ENCODE data around the gene KNDC1. TPM values are rescaled to one million over a fixed set of nuclear protein-coding genes. Genes with fewer than 3 reads are reported as not detected.
A peak's percentile ranks its signal among the peaks of the same experiment; 100 is the strongest.

Gene KNDC1
- total and polyA plus RNA-seq, 10 donors = 0.05 to 3.5 (median 1.0) TPM

GRCh38 chr10:133178357-133179127, 18.5 kb downstream of the KNDC1 start:
- H3K36me3 ChIP-seq = no peaks in the 10 kb centered on the region
- DNase-seq = peak; percentile 67
- TF ChIP-seq CTCF (IDR thresholded peaks at IDR 0.05 in 8 of 11, conservative IDR thresholded peaks at IDR 0.05 in 3 of 11) = no peak
- TF ChIP-seq POLR2AphosphoS5 (IDR thresholded peaks at IDR 0.05) = no peak
- TF ChIP-seq POLR2A (IDR thresholded peaks at IDR 0.05) = no peak
- intact Hi-C loops (cut with DNase I; ENCODE audit: low total_unique reads) = no loop called here
- no peak overlapping the region for H3K27ac ChIP-seq
- no peaks in the 10 kb centered on the region for H3K4me1 ChIP-seq
- peaks cover 0 to 38% (median 0%) of the 10 kb centered on the region in 7 donors for H3K27me3 ChIP-seq (replicated peaks in 1 of 7)
- WGBS, 5 donors = 91 to 95% (median 93%) methylated on average over 29 of the region's 29 CpGs
- H3K9me3 ChIP-seq = no peaks in the 10 kb centered on the region
- no peak overlapping the region for H3K4me3 ChIP-seq

DNA sequence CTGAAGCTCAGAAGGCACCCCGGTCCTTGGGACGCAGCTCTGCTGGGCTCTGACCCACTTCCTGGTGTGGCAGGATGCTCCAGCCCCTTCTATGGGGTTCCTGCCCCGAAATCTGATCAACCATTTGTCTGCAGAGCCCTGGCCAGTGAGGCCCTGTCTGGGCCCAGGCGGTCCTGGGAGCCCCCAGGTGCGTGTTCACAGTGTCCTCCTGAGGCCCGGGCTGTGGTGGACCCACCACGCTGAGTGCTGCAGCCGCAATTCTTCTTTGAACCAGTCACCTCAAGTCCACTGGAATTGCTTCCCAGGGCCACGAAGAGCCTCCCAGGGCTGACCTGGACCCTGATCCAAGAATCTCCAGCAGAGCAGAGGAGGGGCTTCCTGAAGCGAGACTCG, 19.1 kb downstream of the KNDC1 start:
- 81 to 86% (median 83%) methylated on average over 8 to 11 of the region's 11 CpGs for WGBS, 5 donors
- H3K4me1 ChIP-seq = no peaks in the 10 kb centered on the region
- no peak for DNase-seq
- TF ChIP-seq POLR2AphosphoS5 (IDR thresholded peaks at IDR 0.05) (no peak), CTCF (IDR thresholded peaks at IDR 0.05 in 8 of 11, conservative IDR thresholded peaks at IDR 0.05 in 3 of 11) (no peak), POLR2A (IDR thresholded peaks at IDR 0.05) (no peak)
- intact Hi-C loops (cut with DNase I; ENCODE audit: low total_unique reads) = no loop called here
- peaks cover 0 to 32% (median 0%) of the 10 kb centered on the region in 7 donors for H3K27me3 ChIP-seq (replicated peaks in 1 of 7)
- no peaks in the 10 kb centered on the region for H3K9me3 ChIP-seq
- H3K4me3 ChIP-seq = no peak overlapping the region
- no peaks in the 10 kb centered on the region for H3K36me3 ChIP-seq
- no peak overlapping the region for H3K27ac ChIP-seq

GRCh38 chr10:133179651-133180050, 19.6 kb downstream of the KNDC1 start:
- no peaks in the 10 kb centered on the region for H3K4me1 ChIP-seq
- intact Hi-C loops (cut with DNase I; ENCODE audit: low total_unique reads) = no loop called here
- no peak overlapping the region for H3K27ac ChIP-seq
- 78 to 85% (median 84%) methylated on average over 26 of the region's 26 CpGs for WGBS, 5 donors
- no peaks in the 10 kb centered on the region for H3K36me3 ChIP-seq
- TF ChIP-seq POLR2A (IDR thresholded peaks at IDR 0.05) (no peak), CTCF (IDR thresholded peaks at IDR 0.05 in 8 of 11, conservative IDR thresholded peaks at IDR 0.05 in 3 of 11) (no peak), POLR2AphosphoS5 (IDR thresholded peaks at IDR 0.05) (no peak)
- peaks cover 0 to 31% (median 0%) of the 10 kb centered on the region in 7 donors for H3K27me3 ChIP-seq (replicated peaks in 1 of 7)
- no peak overlapping the region for H3K4me3 ChIP-seq
- H3K9me3 ChIP-seq = no peaks in the 10 kb centered on the region
- DNase-seq = peak; percentile 54

DNA sequence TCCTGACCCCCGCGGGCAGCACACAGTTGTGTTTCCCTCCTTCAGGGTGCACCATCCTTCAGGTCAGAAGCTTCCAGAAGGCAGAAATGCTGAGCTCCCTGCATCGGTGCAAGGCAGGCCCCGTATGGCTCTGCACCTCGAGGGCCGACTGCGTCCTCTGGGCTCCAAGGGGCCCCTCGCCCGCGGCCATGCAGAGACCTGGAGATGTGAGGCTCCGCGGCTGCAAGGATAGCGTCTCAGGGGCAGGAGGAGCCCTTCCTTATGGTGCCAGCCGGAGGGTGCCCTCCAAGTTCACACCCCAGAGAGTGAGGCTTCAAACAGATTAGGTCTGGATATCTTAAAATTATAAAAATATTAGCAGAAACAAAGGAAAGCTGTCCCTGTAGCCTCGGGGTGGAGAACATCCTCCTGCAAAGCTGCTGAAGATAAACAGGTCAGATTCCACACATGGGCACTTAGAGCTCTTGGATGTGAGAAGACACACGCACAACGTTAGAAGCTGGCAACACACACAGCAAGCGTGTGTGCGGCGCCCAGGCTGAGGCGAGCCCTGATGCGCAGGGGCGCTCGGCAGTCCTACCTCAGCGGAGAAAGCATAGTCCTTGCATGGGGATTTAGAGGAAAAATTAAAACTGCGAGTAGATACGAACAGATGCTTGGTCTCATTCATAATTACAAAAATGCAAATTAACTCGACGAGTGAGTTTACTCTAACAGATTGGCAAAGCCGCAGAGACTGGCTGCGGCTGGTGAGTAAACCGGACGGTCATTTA, 20.4 kb downstream of the KNDC1 start:
- WGBS, 5 donors = 90 to 93% (median 91%) methylated on average over 33 of the region's 33 CpGs
- H3K27me3 ChIP-seq (replicated peaks in 1 of 7) = peaks cover 0 to 31% (median 0%) of the 10 kb centered on the region in 7 donors
- H3K4me3 ChIP-seq = no peak overlapping the region
- intact Hi-C loops (cut with DNase I; ENCODE audit: low total_unique reads) = no loop called here
- peak; percentile 41 for DNase-seq
- H3K9me3 ChIP-seq = no peaks in the 10 kb centered on the region
- no peak for TF ChIP-seq POLR2A (IDR thresholded peaks at IDR 0.05)
- TF ChIP-seq CTCF (IDR thresholded peaks at IDR 0.05 in 8 of 11, conservative IDR thresholded peaks at IDR 0.05 in 3 of 11) = no peak
- no peak for TF ChIP-seq POLR2AphosphoS5 (IDR thresholded peaks at IDR 0.05)
- H3K4me1 ChIP-seq = no peaks in the 10 kb centered on the region
- H3K27ac ChIP-seq = no peak overlapping the region
- no peaks in the 10 kb centered on the region for H3K36me3 ChIP-seq
